Measurements from ENCODE around the gene SLC35C1.
A peak's percentile ranks its signal among the peaks of the same experiment; 100 is the strongest.

Gene SLC35C1

DNA sequence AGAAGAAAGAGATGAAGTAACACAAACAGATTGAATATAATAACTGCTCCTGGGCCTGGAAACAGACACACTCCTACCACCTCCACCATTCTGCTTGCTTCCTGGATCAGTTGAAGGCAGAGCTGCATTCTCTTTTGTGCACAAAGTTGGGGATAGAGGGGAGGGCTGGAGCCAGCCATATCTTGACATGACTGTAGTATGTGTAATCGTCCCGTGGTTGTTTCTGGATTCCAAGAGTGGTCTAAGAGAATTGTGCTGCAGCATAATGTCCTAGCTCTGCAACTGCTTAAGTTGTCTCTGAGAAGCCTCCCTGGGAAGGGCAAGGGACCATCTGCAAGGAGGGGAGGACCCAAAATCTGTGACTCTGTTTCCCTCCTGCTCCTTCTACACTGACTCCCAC lies 45.5 kb downstream of the SLC35C1 start:
- Histone ChIP-seq H3K79me2 (ENCODE audit: insufficient read depth, low read depth) (peaks cover 54% of the 10 kb centered on the region; the same call in 1 of the 2 replicates), H3K4me2 (no peak overlapping the region), H3K27me3 (ENCODE audit: insufficient read depth, low read depth) (no peaks in the 10 kb centered on the region), H3K36me3 (ENCODE audit: insufficient read depth) (no peaks in the 10 kb centered on the region), H3K4me1 (ENCODE audit: low read depth, poor library complexity, severe bottlenecking) (peaks cover 58% of the 10 kb centered on the region), H3K9ac (no peak overlapping the region), H2AFZ (ENCODE audit: low read depth) (no peak overlapping the region), H3K4me3 (IDR thresholded peaks at IDR 0.05; ENCODE audit: insufficient read depth, low read depth, low read length) (no peak overlapping the region), H3K27ac (no peak overlapping the region), H4K20me1 (ENCODE audit: insufficient read depth) (no peaks in the 10 kb centered on the region)
- TF ChIP-seq, protein P1, sequence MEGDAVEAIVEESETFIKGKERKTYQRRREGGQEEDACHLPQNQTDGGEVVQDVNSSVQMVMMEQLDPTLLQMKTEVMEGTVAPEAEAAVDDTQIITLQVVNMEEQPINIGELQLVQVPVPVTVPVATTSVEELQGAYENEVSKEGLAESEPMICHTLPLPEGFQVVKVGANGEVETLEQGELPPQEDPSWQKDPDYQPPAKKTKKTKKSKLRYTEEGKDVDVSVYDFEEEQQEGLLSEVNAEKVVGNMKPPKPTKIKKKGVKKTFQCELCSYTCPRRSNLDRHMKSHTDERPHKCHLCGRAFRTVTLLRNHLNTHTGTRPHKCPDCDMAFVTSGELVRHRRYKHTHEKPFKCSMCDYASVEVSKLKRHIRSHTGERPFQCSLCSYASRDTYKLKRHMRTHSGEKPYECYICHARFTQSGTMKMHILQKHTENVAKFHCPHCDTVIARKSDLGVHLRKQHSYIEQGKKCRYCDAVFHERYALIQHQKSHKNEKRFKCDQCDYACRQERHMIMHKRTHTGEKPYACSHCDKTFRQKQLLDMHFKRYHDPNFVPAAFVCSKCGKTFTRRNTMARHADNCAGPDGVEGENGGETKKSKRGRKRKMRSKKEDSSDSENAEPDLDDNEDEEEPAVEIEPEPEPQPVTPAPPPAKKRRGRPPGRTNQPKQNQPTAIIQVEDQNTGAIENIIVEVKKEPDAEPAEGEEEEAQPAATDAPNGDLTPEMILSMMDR (conservative IDR thresholded peaks at IDR 0.05; ENCODE audit: low read depth, low read length) = no peak

DNA sequence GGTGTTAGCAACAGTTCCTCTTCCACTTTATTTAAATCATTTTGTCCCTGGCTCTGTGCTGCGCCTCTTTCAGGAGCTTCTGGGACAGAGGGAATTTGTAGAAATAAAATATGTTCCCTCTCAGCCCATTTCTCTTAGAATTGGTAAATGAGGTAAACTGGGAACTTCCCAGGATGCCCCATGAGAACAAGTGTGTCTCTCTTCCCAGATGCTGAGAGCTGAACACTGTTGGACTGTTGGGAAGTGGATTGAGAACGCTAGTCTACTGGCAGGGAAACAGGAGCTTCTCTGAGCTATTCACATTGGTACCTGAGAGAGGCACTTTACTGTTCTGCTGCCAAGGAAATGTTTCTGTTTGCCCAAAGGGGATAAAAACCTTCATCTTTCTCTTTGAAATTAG lies 46.3 kb downstream of the SLC35C1 start:
- peak overlapping the region; percentile 15; the same call in 1 of the 2 replicates for H3K4me2 ChIP-seq
- H2AFZ ChIP-seq (ENCODE audit: low read depth) = no peak overlapping the region
- no peak overlapping the region for H3K9ac ChIP-seq
- peaks cover 57% of the 10 kb centered on the region for H3K4me1 ChIP-seq (ENCODE audit: low read depth, poor library complexity, severe bottlenecking)
- H3K36me3 ChIP-seq (ENCODE audit: insufficient read depth) = no peaks in the 10 kb centered on the region
- H4K20me1 ChIP-seq (ENCODE audit: insufficient read depth) = no peaks in the 10 kb centered on the region
- no peak overlapping the region for H3K27ac ChIP-seq
- H3K4me3 ChIP-seq (IDR thresholded peaks at IDR 0.05; ENCODE audit: insufficient read depth, low read depth, low read length) = no peak overlapping the region
- no peaks in the 10 kb centered on the region for H3K27me3 ChIP-seq (ENCODE audit: insufficient read depth, low read depth)
- H3K79me2 ChIP-seq (ENCODE audit: insufficient read depth, low read depth) = peaks cover 54% of the 10 kb centered on the region; the same call in 1 of the 2 replicates
- TF ChIP-seq, protein P1 (conservative IDR thresholded peaks at IDR 0.05; ENCODE audit: low read depth, low read length) = no peak

- peak overlapping the region; percentile 9; the same call in 1 of the 2 replicates for H3K27ac ChIP-seq
- peaks cover 55% of the 10 kb centered on the region for H3K4me1 ChIP-seq (ENCODE audit: low read depth, poor library complexity, severe bottlenecking)
- H3K79me2 ChIP-seq (ENCODE audit: insufficient read depth, low read depth) = peaks cover 54% of the 10 kb centered on the region; the same call in 1 of the 2 replicates
- H3K27me3 ChIP-seq (ENCODE audit: insufficient read depth, low read depth) = no peaks in the 10 kb centered on the region
- no peaks in the 10 kb centered on the region for H3K36me3 ChIP-seq (ENCODE audit: insufficient read depth)
- no peak overlapping the region for H3K4me3 ChIP-seq (IDR thresholded peaks at IDR 0.05; ENCODE audit: insufficient read depth, low read depth, low read length)
- no peak overlapping the region for H2AFZ ChIP-seq (ENCODE audit: low read depth)
- TF ChIP-seq, protein P1 (conservative IDR thresholded peaks at IDR 0.05; ENCODE audit: low read depth, low read length) = no peak
- no peak overlapping the region for H3K9ac ChIP-seq
- H4K20me1 ChIP-seq (ENCODE audit: insufficient read depth) = no peaks in the 10 kb centered on the region
- H3K4me2 ChIP-seq = peak overlapping the region; percentile 32
These were observed 47.2 kb downstream of the SLC35C1 start for GRCh38 chr11:45852018-45852711.

GRCh38 chr11:45852712-45853101 lies 47.8 kb downstream of the SLC35C1 start:
- TF ChIP-seq, protein P1 (conservative IDR thresholded peaks at IDR 0.05; ENCODE audit: low read depth, low read length) = no peak

More at GRCh38 chr11:45852712-45853101, 47.8 kb downstream of the SLC35C1 start:
- H3K36me3 ChIP-seq (ENCODE audit: insufficient read depth) = no peaks in the 10 kb centered on the region
- no peak overlapping the region for H2AFZ ChIP-seq (ENCODE audit: low read depth)
- peak overlapping the region; percentile 9; the same call in 1 of the 2 replicates for H3K27ac ChIP-seq
- no peak overlapping the region for H3K9ac ChIP-seq
- H3K4me1 ChIP-seq (ENCODE audit: low read depth, poor library complexity, severe bottlenecking) = peaks cover 61% of the 10 kb centered on the region
- H3K79me2 ChIP-seq (ENCODE audit: insufficient read depth, low read depth) = peaks cover 54% of the 10 kb centered on the region; the same call in 1 of the 2 replicates
- H3K27me3 ChIP-seq (ENCODE audit: insufficient read depth, low read depth) = no peaks in the 10 kb centered on the region
- peak overlapping the region; percentile 32 for H3K4me2 ChIP-seq
- H4K20me1 ChIP-seq (ENCODE audit: insufficient read depth) = no peaks in the 10 kb centered on the region
- no peak overlapping the region for H3K4me3 ChIP-seq (IDR thresholded peaks at IDR 0.05; ENCODE audit: insufficient read depth, low read depth, low read length)

All from KMS-11 (cell line).